ENCODE results near the gene TP73.

TP73 gene

DNA sequence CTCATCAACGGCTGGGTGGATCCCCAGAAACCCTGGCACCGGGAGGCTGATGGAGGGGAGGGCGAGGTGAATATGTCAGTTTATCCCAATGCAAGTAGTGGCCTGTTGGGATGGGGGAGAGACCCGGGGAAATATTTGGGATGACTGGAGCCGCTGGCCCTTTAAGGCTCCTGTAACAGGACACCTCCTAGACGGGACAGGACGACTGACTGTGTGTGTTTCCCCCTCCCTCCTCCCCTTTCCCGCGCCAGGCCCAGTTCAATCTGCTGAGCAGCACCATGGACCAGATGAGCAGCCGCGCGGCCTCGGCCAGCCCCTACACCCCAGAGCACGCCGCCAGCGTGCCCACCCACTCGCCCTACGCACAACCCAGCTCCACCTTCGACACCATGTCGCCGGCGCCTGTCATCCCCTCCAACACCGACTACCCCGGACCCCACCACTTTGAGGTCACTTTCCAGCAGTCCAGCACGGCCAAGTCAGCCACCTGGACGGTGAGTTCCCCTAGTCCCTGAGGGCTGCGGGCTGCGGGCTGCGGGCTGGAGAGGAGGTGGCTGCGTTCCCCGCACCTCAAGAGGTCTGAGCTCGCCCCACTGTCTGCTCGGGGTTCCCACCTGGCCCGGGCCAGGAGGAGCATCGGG, 55.1 kb downstream of the TP73 start:
- DNase-seq (ENCODE audit: low read depth in 2 of 2), result no peak

DNA sequence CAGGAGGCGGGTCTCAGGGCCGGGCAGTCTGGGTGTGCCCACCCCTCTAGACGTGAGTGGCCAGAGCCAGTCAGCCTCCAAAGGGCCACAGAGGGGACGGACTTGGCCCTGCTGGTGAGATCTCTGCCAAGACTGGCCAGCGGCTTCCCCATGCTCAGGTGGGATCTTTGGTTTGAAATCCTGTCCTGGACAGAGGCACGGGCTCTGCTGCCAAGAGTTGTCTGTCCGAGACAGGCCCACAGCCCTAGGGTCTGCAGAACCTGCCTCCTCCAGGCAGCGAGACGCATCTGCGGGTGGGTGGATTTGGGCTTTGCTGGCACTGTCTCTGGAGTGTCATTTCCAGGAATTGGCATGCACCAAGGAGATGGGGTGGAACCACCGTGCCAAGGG, 55.6 kb downstream of the TP73 start:
- no peak for DNase-seq (ENCODE audit: low read depth in 2 of 2)

DNA sequence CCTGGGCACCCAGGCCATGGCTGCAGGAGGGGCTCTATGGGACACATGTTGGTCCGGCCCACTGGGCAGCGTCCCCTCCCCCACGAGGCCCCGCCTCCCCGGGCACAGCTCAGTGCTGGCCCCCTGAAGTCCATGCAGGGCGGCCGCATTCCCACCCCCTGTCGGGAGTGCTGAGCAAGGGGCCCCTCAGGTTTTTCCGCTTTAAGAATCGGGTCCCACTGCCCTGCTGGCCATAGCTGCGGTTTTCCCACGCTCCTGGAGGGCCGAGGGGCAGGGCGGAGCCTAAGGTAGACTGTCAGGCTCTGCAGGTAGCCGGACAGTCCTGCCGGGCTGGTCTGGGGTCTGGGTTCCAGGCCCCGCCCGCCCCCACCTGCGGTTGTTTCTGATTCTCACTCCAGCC, 56.5 kb downstream of the TP73 start:
- no peak for DNase-seq (ENCODE audit: low read depth in 2 of 2)

DNA sequence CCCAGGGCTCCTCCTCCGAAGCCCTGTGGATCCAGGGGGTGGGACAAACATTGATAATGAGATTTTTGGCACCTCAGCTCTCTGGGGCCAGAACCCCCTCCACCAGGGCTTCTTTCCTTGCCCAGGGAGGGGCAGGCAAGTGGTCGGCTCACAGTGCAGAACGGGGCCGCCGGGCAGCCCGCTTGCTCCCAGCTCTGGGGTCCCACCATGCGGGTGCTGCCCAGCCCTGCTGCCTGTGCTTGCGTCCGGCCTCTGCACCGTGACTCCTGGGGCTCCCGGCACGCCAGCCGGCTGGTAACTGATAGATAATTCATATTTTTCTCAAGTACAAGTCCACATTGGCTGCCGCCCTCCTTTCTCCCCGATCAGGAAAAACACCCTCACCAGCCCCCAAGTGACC, 57.9 kb downstream of the TP73 start:
- no peak for DNase-seq (ENCODE audit: low read depth in 2 of 2)

DNA sequence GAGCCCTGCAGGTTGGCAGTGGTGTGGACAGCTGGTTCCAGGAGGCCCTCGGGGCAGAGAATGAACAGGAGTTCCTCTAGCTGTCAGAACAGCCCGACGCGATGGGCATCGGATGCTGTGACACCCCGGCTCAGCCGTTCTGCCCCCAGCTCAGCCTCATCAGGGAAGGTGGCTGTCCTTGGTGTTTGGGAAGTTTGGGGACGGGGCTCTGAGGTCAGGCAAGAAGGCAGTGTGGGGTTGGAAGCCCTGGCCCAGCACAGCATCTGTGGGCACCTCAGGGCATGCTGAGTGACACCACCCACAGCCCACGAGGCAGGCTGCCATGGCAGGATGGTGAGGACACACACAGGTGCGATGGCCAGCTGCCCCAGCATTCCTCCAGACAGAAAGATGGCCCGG, 59.1 kb downstream of the TP73 start:
- DNase-seq (ENCODE audit: low read depth in 2 of 2), result no peak

DNA sequence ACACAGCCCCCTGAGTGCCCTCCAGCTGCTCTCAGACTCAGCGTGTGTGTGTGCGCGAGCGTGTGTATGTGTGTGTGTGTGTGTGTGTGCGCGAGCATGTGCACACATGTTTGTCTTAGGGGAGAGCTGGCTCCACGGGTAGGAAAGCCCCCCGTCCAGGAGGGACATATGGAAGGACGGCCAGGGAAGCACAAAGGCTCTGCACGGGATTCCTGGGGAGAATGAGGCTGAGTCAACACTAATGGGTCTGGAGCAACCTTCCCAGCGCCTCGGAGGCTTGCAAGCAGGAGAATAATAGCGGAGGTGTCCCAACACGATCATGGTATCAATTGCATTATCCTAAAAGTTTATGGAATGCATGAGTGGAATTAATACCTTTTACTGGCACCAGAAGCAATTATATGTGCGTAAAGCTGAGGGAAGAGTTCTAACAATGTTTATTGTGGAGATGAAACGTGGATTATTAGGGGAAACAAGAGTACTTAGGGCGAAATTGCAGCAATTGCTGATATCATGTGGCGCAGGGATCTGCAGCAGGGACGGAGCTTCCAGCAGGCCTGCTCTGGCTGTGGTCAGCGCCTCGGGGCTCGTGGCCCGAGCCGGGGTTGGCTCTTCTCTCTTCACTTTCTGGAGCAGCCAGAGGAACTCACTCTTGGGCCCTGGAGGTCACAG, 59.6 kb downstream of the TP73 start:
- DNase-seq (ENCODE audit: low read depth in 2 of 2), result no peak

DNA sequence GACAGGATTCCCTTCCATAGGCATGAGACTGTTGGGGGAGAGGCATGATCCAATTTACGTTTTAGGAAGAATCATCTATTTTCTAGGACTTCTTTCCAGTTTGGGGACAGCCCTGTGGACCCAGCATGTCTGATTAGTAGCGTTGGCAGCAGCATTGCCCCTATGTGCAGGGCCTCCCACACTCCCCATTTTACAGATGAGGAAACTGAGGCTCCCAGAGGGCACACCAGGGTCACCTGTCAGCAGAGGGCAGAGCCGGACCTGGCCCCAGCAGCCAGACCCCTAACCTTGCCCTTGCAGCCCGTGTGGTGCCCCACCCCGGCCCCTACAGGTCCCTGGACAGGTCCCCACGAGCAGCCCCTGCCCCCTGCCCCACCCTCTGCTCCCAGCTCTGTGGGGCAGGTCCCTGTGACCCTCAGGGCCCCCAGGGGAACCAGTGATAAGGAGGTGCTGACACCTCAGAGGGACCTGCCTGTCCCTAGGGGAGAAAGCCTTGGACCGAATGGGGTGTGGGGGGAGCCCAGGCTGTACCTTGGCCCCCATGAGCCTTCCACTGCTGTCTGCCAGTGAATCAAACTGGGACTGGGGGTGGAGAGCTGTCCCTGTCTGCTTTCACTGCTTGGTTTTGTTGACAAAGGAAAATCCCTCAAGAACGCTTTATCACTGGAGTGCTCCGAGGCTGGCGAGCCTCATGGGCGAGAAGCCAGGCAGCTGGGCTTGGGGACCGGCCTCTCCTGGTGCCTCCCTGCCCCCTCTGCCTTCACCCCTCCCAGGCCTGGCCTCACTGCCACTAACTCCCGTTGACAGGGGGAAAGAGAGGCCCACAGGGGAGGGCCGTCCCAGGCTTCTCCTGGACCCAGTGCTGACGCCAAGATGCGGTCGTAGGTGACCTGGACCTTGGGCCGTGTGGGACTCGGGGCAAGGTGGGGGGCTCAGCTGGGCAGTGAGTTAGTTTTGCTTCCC, 60.5 kb downstream of the TP73 start:
- no peak for DNase-seq (ENCODE audit: low read depth in 2 of 2)

DNA sequence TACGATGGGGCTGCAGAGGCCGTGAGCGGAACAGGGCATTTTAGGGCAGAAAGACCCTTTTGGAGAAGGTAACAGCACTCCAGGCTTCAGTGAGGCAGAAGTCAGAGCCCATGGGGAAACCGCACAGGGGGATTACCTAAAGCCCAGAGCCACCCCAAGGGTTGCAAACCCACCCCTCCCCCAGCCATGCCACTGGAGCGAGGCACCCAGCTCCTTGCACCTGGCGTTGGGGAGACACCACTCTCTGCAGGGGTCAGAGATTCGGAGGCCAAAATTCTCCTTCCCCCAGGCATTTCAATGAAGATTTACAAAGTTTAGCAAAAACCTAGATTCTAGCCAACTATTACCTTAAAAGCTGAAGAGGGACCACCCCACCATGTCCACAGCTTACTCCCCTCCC, 61.5 kb downstream of the TP73 start:
- no peak for DNase-seq (ENCODE audit: low read depth in 2 of 2)

DNA sequence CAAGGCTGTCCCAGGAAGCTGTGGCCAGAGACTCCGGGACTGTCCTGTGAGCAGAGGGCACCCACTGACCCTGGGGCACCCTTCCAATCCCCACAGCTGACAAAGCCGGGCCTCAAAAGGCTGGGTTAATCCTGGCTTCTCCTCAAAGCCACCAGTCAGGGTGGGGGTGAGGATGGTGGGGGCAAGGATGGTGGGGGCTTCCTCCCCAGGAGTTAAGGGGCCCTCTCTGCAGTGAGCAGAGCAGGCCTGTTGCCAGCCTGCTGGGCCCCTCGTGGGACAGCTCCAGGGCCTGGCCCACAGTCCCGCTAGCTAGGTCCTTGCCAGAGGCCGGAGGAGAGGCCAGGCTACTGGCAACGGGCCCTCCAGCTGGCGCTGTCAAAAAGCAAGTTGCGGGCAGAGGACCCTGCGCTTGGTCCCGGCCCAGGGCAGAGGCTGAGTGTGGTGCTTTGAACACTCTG, 62.0 kb downstream of the TP73 start:
- no peak for DNase-seq (ENCODE audit: low read depth in 2 of 2)

DNA sequence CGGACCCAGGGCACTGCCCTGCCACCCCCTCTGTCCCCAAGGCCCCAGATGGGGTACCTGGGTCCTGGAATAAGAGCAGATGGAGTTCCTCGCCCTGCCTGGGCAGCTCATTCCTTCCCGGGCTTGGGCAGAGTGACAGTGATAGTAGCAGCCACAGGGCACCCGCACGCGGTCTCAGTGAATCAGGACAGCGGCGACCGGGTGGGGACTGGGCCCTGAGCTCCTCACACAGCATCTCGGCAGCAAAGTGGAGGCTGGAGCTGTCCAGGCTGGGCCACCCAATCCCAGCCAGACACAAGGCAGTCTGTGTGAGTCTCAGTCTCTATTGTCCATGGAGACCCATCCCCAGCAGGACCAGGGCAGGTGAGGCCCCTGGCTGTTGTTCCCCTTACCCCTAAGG, 62.5 kb downstream of the TP73 start:
- DNase-seq (ENCODE audit: low read depth in 2 of 2), result no peak

DNA sequence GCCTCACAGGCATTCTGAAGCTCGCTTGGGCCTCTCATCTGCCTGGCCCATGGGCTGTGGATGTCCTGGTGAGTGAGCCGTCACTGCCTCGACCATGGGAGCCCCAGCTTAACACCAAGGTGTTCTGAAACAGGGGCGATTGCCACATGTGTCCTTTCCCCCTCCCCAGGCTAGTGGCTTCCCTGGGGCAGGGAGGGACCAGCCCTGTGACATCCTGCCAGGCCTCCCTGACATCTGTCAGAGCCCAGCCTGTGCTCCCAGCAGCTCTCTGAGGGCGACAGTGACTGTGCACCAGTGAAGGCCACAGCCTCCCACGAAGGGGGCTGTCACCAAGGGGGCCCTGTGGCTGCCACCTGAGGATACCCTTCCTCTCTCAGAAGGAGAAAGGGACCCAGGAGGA, 64.0 kb downstream of the TP73 start:
- DNase-seq (ENCODE audit: low read depth in 2 of 2), result no peak

DNA sequence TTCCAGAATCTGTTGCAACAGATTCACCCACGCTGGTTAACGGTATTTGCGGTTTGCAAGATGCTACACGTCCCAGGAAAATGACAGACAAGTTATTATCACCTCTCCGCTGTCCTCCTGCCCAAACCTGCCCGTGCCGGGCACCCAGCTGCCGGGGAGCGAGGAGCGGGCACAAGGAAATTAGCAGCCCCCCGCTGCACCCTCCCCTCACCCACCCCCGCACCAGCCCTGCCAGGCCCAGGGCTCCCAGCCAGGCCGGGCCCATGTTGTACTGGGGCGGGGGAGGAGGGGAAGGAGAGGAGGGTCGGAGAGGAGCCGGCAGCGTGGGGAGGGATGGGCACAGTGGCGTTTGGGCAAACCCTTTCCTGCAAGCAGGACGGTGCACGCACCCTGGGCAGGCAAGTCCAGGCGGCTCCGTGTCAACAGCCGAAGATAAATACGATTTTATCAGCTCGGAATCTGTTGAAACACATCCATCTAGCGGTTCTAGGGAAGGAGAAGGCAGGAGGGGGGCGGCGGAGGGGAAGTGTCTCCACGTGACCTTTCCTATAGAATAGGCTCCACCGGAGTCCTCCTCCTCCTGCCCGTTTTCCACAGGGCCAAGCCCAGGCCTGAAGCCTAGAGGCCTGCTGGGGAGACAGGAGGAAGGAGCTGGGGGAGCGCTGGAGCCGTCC, 64.9 kb downstream of the TP73 start:
- DNase-seq (ENCODE audit: low read depth in 2 of 2), result no peak

DNA sequence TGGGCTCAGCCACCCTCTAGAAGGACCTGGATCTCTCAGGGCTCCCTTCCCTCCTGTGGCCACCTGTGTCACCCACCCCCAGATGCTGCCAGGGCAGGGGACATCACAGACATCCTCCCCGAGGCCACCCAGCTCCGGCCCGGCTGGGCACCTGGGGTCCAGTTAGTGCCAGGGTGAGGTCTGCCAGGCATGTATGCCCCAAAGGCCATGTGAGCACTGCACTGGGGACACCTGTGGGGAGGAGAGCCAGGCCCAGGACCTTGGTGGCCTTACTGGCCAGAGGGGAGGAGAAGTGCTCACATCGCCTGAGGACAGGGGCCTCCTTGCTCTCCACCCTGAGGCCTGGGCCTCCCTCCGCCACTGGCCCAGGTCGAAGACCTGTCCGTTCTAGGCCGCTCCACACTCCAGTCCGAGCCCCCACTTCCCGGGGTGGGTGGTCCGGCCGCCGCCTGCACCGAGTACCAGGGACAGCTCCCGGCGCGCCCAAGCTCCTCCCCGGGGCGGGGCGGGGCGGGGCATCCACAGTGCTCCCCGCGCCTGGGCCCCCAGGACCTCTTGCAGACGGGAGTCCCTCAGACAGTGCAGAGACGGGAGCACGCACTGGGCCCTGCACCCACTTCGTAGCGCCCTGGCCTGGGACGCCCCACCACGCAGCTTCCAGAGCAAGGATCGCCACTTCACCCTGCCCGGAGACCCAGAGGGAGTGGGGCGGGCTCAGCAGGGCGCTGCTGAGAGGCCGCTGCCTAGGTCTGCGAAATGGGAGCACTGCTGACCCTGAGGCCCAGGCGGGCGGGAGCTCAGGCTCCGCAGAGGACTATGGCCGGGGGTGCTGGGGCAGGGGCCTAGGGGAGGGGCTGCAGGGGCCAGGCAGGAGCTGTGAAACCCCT, 65.6 kb downstream of the TP73 start:
- peak in 1 of 2 donors; percentile 19 for DNase-seq (ENCODE audit: low read depth in 2 of 2)

DNA sequence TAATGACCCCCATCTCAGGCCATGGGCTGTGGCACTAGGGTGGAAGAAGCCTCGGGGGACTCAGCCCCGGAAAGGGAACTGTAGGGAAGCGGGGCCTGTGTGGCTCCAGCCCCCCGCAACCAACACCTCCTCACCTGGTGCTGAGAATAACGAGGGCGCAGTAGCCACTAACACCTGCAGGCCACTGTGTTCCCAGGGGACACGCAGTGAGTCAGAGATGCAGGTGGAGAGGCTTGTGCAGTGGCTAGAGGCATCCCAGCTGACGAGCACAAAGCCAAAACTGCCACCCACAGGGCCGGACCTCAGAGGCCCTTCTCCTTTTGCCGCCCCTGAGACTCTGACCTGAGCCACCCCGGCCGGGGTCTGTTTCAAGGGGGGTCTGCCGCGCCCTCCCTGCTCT, 66.4 kb downstream of the TP73 start:
- no peak for DNase-seq (ENCODE audit: low read depth in 2 of 2)

DNA sequence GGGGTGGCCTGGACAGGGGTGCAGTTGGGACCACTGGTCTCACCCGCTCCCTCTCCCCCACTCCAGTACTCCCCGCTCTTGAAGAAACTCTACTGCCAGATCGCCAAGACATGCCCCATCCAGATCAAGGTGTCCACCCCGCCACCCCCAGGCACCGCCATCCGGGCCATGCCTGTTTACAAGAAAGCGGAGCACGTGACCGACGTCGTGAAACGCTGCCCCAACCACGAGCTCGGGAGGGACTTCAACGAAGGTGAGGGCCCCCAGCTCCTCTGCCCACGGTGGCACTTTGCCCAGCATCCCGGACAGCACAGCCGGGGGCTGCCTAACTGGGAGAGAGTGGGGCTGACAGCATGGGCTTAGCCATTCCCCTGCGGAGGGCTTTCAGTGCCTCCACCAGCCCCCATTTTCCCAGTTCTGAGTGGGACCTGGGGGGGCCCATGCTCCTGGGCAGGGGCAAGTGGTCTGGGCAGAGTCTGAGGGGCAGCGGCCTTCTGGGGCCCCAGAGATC, 69.7 kb downstream of the TP73 start:
- no peak for DNase-seq (ENCODE audit: low read depth in 2 of 2)

DNA sequence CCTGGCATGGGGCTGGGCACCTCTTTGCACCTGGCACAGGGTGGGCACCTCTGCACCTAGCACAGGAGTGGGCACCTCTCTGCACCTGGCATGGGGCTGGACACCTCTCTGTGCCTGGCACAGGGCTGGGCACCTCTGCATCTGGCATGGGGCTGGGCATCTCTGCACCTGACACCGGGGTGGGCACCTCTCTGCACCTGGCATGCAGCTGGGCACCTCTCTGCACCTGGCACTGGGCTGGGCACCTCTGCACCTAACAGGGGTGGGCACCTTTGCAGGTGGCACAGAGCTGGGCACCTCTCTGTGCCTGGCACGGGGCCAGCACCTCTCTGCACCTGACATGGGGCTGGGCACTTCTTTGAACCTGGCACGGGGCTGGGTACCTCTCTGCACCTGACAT, 70.5 kb downstream of the TP73 start:
- no peak for DNase-seq (ENCODE audit: low read depth in 2 of 2)

DNA sequence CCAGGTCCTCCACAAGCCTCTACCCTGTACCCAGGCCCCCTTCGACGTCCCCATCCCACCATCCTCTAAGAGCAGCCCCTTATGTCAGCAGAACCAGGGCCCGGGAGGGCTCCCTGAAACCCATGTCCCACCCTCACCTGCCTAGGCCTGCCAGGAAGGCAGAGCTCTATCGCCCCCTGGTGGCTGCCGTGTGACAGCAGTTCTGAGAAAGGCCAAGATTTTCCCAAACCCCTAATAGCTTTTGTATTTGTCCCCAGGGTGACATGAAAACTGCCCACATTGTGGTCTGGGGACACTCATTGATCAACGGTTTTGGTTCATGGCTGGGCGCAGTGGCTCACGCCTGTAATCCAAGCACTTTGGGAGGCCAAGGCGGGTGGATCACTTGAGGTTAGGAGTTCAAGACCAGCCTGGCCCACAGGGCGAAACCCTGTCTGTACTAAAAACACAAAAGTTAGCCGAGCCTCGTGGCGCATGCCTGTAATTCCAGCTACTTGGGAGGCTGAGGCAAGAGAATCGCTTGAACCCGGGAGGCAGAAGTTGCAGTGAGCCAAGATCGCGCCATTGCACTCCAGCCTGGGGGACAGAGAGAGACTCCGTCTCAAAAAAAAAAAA, 72.2 kb downstream of the TP73 start:
- DNase-seq (ENCODE audit: low read depth in 2 of 2), result peak; percentile 74 to 82

DNA sequence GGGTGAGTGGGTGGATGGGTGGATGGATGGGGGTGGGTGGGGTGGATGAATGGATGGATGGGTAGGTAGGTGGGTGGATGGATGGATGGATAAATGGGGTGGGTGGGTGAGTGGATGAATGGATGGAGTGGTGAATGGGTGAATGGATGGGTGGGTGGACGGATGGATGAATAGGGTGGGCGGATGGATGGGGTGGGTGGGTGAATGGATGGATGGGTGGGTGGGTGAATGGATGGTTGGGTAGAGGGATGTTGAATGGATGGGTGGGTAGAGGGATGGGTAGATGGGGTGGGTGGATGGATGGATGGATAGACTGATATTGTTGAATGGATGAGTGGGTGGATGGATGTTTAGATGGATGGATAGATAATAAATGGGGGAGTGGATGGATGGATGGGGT, 73.0 kb downstream of the TP73 start:
- no peak for DNase-seq (ENCODE audit: low read depth in 2 of 2)

DNA sequence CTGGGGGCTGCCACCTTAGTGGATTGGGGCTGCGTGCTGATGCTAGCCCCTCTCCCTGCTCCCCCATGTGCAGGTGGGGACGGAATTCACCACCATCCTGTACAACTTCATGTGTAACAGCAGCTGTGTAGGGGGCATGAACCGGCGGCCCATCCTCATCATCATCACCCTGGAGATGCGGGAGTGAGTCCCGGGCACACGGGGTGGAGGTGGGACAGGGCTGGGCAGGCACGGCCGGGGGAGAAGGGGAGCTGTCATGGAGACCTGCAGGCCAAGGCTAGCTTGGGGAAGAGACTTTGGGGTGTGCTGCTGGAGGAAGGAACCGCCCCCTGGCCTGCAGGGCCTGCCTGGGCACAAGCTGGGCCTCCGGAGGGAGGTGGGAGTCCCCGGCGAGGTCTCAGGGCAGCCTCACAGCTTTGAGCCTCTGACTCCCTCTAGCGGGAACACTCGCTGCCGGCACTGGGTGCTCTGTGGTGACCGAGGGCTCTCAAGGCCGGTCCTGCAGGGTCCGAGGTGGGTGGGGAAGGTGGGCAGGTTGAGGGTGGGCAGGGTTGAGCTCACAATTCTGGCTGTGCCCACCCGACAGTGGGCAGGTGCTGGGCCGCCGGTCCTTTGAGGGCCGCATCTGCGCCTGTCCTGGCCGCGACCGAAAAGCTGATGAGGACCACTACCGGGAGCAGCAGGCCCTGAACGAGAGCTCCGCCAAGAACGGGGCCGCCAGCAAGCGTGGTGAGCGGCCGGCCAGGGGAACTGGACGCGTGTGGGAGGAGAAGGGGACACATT, 74.9 kb downstream of the TP73 start:
- no peak for DNase-seq (ENCODE audit: low read depth in 2 of 2)

Data from stimulated activated CD4-positive, alpha-beta T cell treated with anti-CD3 and anti-CD28 coated beads, Interleukin-1b, Interleukin-23, amount 100 ng/mL, for 4 hours (primary cell).